Adrenal gland (tissue), 12 donors: Measurements from ENCODE around the gene PYURF. TPM values are rescaled to one million over a fixed set of nuclear protein-coding genes. Genes with fewer than 3 reads are reported as not detected.

ENCODE experiments used
- DNase-seq, 7 donors: peaks; one replicate each; pipeline ENCODE4 v3.0.0-alpha.2; 2019 to 2020
- H3K27ac ChIP-seq, 5 donors: fragments of 200-600 bp; sonication (generic) in 4 of 5; 1 replicate in 3 of 5; 2 replicates in 2 of 5; pipeline versions ENCODE4 v1.5.1 to v1.8.0; 2016 to 2020; ENCODE audit warnings: mild to moderate bottlenecking in 1 of 5
- H3K27me3 ChIP-seq: fragments of 200-600 bp; 2 replicates; pipeline ENCODE4 v1.8.0; 2021
- H3K36me3 ChIP-seq, 2 donors: fragments of 200-600 bp; replicated peaks in 1 of 2; 1 replicate in 1 of 2; 2 replicates in 1 of 2; pipeline versions ENCODE4 v1.5.1 to v1.8.0; 2018 to 2022
- H3K4me1 ChIP-seq, 2 donors: fragments of 200-600 bp; replicated peaks in 1 of 2; 1 replicate in 1 of 2; 2 replicates in 1 of 2; pipeline versions ENCODE4 v1.5.1 to v1.8.0; 2018 to 2021
- H3K4me3 ChIP-seq, 4 donors: fragments of 200-600 bp; sonication (generic) in 3 of 4; one replicate each; pipeline ENCODE4 v1.5.1; 2016 to 2018
- H3K9me3 ChIP-seq, 3 donors: fragments of 200-600 bp; sonication (generic) in 1 of 3; replicated peaks in 1 of 3; 1 replicate in 2 of 3; 2 replicates in 1 of 3; pipeline versions ENCODE4 v1.5.1 to v1.8.0; 2016 to 2021
- CTCF ChIP-seq, 6 experiments: fragments of 450-650 bp in 4 of 6; fragments of 200-600 bp in 2 of 6; sonication (generic) in 1 of 6; IDR thresholded peaks; 1 replicate in 5 of 6; 2 replicates in 1 of 6; pipeline versions ENCODE4 v1.5.1 to v1.8.0; 2016 to 2021; ENCODE audit warnings: antibody characterized with exemption in 6 of 6, mild to moderate bottlenecking in 2 of 6, moderate library complexity in 1 of 6
- POLR2A ChIP-seq, 2 donors: fragments of 450-650 bp; IDR thresholded peaks; one replicate each; pipeline ENCODE4 v1.6.1; 2017; ENCODE audit warnings: antibody characterized with exemption in 2 of 2, mild to moderate bottlenecking in 2 of 2, moderate library complexity in 1 of 2
- WGBS, 4 donors: extraction: QIAGEN DNeasy Blood & Tissue Kit in 2 of 4; methylation state at CpG; one replicate each; pipeline versions ENCODE4 v1.1.5 to v1.1.7; 2013 to 2017; 5-methylcytosine and 5-hydroxymethylcytosine counted together
- intact Hi-C, 2 donors: fragments of 100-400 bp; cut with DNase I; formaldehyde crosslinking; loops; one replicate each; pipeline versions ENCODE4 v1.14.1 to v1.15.0; 2022 to 2023
- polyA plus RNA-seq, 3 donors: library from polyadenylated mRNA; stranded (reverse); fragments of 200-250 nt in 2 of 3; fragments of 350-450 nt in 1 of 3; fragmentation: Illumina TruSeq in 1 of 3; extraction: RNeasy Lipid Tissue Mini Kit (QIAGEN cat#74804) in 1 of 3; gene quantifications; one replicate each; pipeline ENCODE4 v1.2.3, GENCODE V29; 2013 to 2014
- total RNA-seq, 9 donors: library from RNA; depleted of rRNA in 4 of 9; stranded (reverse); fragments of >200 nt in 4 of 9; fragments of 120-200 nt in 1 of 9; fragmentation: NEBNext Ultra II Directional in 1 of 9; extraction: Animal tissue kit (Norgen Biotek cat#: 25700) in 1 of 9; gene quantifications; one replicate each; pipeline versions ENCODE4 v1.1.0 to v1.2.4, GENCODE V29; 2013 to 2023
- donor health status: healthy with polysubstance abuse.
- donor health status: Bipolar disorder and iron deficiency.
- donor health status: DM: yes; HTN: yes; CAD: no.
- donor health status: DM: no; HTN: no; CAD: no.
- donor health status: DM: no; HTN: no; CAD: no.
- donor health status: DM: yes; HTN: yes; CAD: no.

PYURF gene
- total and polyA plus RNA-seq, 12 donors = 69.2 to 159 (median 87.1) TPM

DNA sequence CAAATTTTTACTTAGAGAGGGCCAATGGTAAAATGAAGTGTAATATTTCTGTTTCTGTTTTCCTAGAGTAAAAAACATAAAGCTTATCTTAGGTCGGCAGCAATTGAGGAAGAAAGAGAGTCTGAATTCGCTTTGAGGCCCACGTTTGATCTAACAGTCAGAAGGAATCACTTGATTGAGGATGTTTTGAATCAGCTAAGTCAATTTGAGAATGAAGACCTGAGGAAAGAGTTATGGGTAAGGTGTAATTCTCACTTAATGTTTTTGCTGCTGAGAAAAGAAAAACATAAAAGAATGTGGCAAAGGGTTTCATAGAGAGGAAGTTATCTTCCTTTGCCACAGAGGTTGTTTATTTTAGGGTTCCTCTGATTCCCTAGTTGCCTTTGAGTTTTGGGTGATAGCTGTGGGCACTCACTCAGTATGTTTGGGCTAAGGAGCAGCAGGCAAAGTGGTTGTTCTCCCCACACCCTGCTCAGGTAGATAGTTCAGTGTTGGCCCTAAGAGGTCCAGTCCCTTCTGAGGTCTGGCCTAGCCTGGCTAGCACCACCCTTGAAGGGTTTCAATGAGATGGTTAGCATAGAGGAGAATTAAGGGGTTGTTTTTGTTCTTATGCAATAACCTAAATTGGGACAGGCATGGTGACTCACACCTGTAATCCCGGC is 34.3 kb downstream of the PYURF start:
- WGBS, 4 donors = 76 to 79% (median 77%) methylated on average over 4 of the region's 4 CpGs
- no peaks in the 10 kb centered on the region for H3K36me3 ChIP-seq
- no peak overlapping the region for H3K4me3 ChIP-seq
- no peaks in the 10 kb centered on the region for H3K4me1 ChIP-seq
- TF ChIP-seq CTCF (IDR thresholded peaks at IDR 0.05) (no peak), POLR2A (IDR thresholded peaks at IDR 0.05) (no peak)
- H3K27ac ChIP-seq = no peak overlapping the region
- no peaks in the 10 kb centered on the region for H3K9me3 ChIP-seq
- no peak for DNase-seq
- intact Hi-C loops = no loop called here
- H3K27me3 ChIP-seq = no peaks in the 10 kb centered on the region

DNA sequence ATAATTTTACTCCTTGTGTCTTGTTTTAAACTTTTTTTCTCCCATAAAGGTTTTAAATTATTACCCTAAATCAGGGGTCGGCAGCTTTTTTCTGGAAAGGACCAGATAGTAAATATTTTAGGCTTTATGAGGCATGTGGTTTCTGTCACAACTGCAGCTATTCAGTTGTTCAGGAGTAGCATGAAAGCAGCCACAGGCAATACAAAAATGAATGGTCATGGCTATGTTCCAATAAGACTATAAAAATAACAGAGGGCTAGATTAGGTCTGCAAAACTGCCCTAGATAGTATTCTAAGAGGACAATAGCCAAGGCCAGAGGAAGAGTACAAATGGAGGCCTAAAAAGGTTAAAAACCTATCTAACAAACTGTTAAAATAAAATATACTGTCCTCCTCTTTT is 42.0 kb downstream of the PYURF start:
- intact Hi-C loops = no loop called here
- H3K36me3 ChIP-seq = no peaks in the 10 kb centered on the region
- 58 to 77% (median 73%) methylated on average over 1 of the region's 1 CpG for WGBS, 4 donors
- TF ChIP-seq POLR2A (IDR thresholded peaks at IDR 0.05) (no peak), CTCF (IDR thresholded peaks at IDR 0.05) (no peak)
- H3K4me3 ChIP-seq = no peak overlapping the region
- no peaks in the 10 kb centered on the region for H3K9me3 ChIP-seq
- no peaks in the 10 kb centered on the region for H3K4me1 ChIP-seq
- no peak for DNase-seq
- H3K27me3 ChIP-seq = no peaks in the 10 kb centered on the region
- H3K27ac ChIP-seq = no peak overlapping the region

GRCh38 chr4:88478247-88478646 is 45.3 kb downstream of the PYURF start:
- Histone ChIP-seq H3K9me3 (no peaks in the 10 kb centered on the region), H3K4me3 (no peak overlapping the region), H3K27me3 (no peaks in the 10 kb centered on the region), H3K4me1 (no peaks in the 10 kb centered on the region), H3K27ac (no peak overlapping the region), H3K36me3 (no peaks in the 10 kb centered on the region)
- no peak for DNase-seq
- TF ChIP-seq CTCF (IDR thresholded peaks at IDR 0.05) = no peak
- TF ChIP-seq POLR2A (IDR thresholded peaks at IDR 0.05) = no peak
- intact Hi-C loops = no loop called here
- 86 to 91% (median 90%) methylated on average over 2 of the region's 2 CpGs for WGBS, 4 donors

- no peak overlapping the region for H3K4me3 ChIP-seq
- no peaks in the 10 kb centered on the region for H3K4me1 ChIP-seq
- TF ChIP-seq CTCF (IDR thresholded peaks at IDR 0.05) = no peak
- TF ChIP-seq POLR2A (IDR thresholded peaks at IDR 0.05) = no peak
- 81 to 87% (median 85%) methylated on average over 4 to 5 of the region's 5 CpGs for WGBS, 4 donors
- no peaks in the 10 kb centered on the region for H3K36me3 ChIP-seq
- intact Hi-C loops = no loop called here
- no peak for DNase-seq
- no peaks in the 10 kb centered on the region for H3K27me3 ChIP-seq
- no peak overlapping the region for H3K27ac ChIP-seq
- no peaks in the 10 kb centered on the region for H3K9me3 ChIP-seq
Observed at GRCh38 chr4:88477229-88477860, 46.2 kb downstream of the PYURF start.

Other genes starting within 250 kb of the PYURF start
- gene PPM1K, start 239.2 kb downstream of the PYURF start, total RNA-seq = 10 to 100 TPM; 18.7 to 53.5 (median 23.8) TPM
- gene PPM1K, start 239.2 kb downstream of the PYURF start, polyA plus RNA-seq = 10 to 100 TPM in 1 of 3 donors, 1 to 10 TPM in 2; 4.1 to 27.3 (median 4.7) TPM
- gene HERC6, start 144.9 kb downstream of the PYURF start, total RNA-seq = 10 to 100 TPM in 6 of 9 donors, 1 to 10 TPM in 3; 4.1 to 15.9 (median 12.4) TPM
- gene HERC6, start 144.9 kb downstream of the PYURF start, polyA plus RNA-seq = 10 to 100 TPM in 1 of 3 donors, 1 to 10 TPM in 2; 3.8 to 12.2 (median 6.8) TPM
- gene HERC5, start 66.7 kb downstream of the PYURF start, total RNA-seq = 1 to 10 TPM; 3.3 to 9.9 (median 7.0) TPM
- gene HERC5, start 66.7 kb downstream of the PYURF start, polyA plus RNA-seq = 1 to 10 TPM; 4.4 to 6.3 (median 4.7) TPM
- 10 to 100 TPM in 8 of 9 donors, 1 to 10 TPM in 1; 6.4 to 40.1 (median 32.4) TPM for gene HERC3, start 68.7 kb upstream of the PYURF start, total RNA-seq
- 10 to 100 TPM in 1 of 3 donors, 1 to 10 TPM in 2; 3.4 to 18.7 (median 5.4) TPM for gene HERC3, start 68.7 kb upstream of the PYURF start, polyA plus RNA-seq
- gene NAP1L5, start 174.1 kb upstream of the PYURF start, total RNA-seq = 10 to 100 TPM in 7 of 9 donors, 1 to 10 TPM in 2; 5.0 to 38.0 (median 13.0) TPM
- 10 to 100 TPM; 13.2 to 57.6 (median 24.9) TPM for gene NAP1L5, start 174.1 kb upstream of the PYURF start, polyA plus RNA-seq